Endothelial cell (in vitro differentiated cells): Measurements from ENCODE around the gene ABHD3. TPM values are rescaled to one million over a fixed set of nuclear protein-coding genes. Genes with fewer than 3 reads are reported as not detected.
"Not testable (repeated sequence)": the region's sequence is repeated elsewhere in the genome, so short reads cannot be mapped to it uniquely, and the experiment has no call there.

Experiments
- DNase-seq: peaks from one replicate; pipeline ENCODE4 v3.0.0; 2021; ENCODE audit warnings: low spot score
- H3K27ac Mint-ChIP-seq: one replicate; pipeline ENCODE4 v1.8.0; 2021; ENCODE audit warnings: mixed read lengths, inconsistent platforms; ENCODE audit not compliant: unreplicated experiment
- H3K27me3 Mint-ChIP-seq: one replicate; pipeline ENCODE4 v1.8.0; 2021; ENCODE audit warnings: mild to moderate bottlenecking, moderate library complexity, mixed read lengths, inconsistent platforms; ENCODE audit not compliant: unreplicated experiment
- H3K36me3 Mint-ChIP-seq: one replicate; pipeline ENCODE4 v1.8.0; 2021; ENCODE audit warnings: mild to moderate bottlenecking, low read depth, mixed read lengths, inconsistent platforms; ENCODE audit not compliant: unreplicated experiment
- H3K4me1 Mint-ChIP-seq: one replicate; pipeline ENCODE4 v1.8.0; 2021; ENCODE audit warnings: mild to moderate bottlenecking, mixed read lengths, inconsistent platforms; ENCODE audit not compliant: unreplicated experiment
- H3K4me3 Mint-ChIP-seq: one replicate; pipeline ENCODE4 v1.8.0; 2021; ENCODE audit warnings: mild to moderate bottlenecking, mixed read lengths, inconsistent platforms; ENCODE audit not compliant: unreplicated experiment
- H3K9me3 Mint-ChIP-seq: one replicate; pipeline ENCODE4 v1.8.0; 2021; ENCODE audit warnings: mixed read lengths, inconsistent platforms; ENCODE audit not compliant: unreplicated experiment
- total RNA-seq: library from RNA; stranded (reverse); fragmentation: NEBNext Ultra II Directional; extraction: Animal tissue kit (Norgen Biotek cat#: 25700); gene quantifications from one replicate; pipeline ENCODE4 v1.2.1, GENCODE V29; 2021; ENCODE audit not compliant: unreplicated experiment
- TF ChIP-seq, protein P1 (sequence below): fragments of 200-600 bp; sonication (generic); IDR thresholded peaks from one replicate; pipeline ENCODE4 v1.5.0; 2021; ENCODE audit warnings: antibody characterized with exemption; ENCODE audit not compliant: unreplicated experiment

Gene ABHD3
- total RNA-seq, 1 donor from 2014 or later = 13.8 TPM

DNA sequence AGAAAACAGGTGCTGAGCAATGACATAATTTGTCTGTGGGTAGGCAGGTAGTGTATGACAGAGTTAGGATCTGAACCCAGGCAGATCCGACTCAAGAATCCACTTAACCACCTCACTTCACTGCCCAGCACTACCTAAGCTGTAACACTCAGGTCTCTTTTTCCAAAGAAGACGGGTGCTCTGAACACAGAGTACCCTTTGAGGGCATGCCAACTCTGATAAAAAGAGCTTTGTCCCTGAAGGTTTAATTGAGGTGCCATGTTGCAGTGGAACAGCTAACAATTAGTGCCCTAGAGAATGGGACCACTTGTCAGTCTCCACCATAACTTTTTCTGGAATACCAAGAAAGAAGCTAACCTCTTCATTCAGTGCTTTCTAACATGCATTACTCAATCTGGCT, 11.3 kb downstream of the ABHD3 start:
- H3K27me3 Mint-ChIP-seq = peaks cover 1% of the 10 kb centered on the region
- H3K27ac Mint-ChIP-seq = no peak overlapping the region
- peaks cover 43% of the 10 kb centered on the region for H3K36me3 Mint-ChIP-seq
- no peaks in the 10 kb centered on the region for H3K9me3 Mint-ChIP-seq
- TF ChIP-seq, protein P1, sequence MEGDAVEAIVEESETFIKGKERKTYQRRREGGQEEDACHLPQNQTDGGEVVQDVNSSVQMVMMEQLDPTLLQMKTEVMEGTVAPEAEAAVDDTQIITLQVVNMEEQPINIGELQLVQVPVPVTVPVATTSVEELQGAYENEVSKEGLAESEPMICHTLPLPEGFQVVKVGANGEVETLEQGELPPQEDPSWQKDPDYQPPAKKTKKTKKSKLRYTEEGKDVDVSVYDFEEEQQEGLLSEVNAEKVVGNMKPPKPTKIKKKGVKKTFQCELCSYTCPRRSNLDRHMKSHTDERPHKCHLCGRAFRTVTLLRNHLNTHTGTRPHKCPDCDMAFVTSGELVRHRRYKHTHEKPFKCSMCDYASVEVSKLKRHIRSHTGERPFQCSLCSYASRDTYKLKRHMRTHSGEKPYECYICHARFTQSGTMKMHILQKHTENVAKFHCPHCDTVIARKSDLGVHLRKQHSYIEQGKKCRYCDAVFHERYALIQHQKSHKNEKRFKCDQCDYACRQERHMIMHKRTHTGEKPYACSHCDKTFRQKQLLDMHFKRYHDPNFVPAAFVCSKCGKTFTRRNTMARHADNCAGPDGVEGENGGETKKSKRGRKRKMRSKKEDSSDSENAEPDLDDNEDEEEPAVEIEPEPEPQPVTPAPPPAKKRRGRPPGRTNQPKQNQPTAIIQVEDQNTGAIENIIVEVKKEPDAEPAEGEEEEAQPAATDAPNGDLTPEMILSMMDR = no peak
- no peaks in the 10 kb centered on the region for H3K4me1 Mint-ChIP-seq
- DNase-seq = no peak
- no peak overlapping the region for H3K4me3 Mint-ChIP-seq

DNA sequence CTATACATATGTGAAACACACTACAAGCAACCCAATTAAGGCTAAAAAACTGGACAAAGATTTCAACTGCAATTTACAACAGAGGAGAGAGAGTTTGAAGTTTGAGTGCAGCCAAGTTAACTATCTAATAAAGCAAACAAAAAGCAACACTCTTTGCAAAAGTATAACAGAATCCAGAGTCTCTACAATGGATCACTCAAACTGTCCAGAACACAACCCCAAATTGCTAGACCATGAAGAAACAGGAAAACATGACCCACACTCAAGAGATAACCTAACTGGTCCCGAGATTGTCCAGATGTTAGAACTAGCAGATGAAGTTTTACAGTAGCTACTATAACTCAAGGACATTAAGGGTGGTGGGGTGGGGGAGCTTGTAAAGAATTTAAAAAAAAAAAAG, 14.8 kb downstream of the ABHD3 start:
- Mint-ChIP-seq H3K9me3 (no peaks in the 10 kb centered on the region), H3K4me1 (peaks cover 5% of the 10 kb centered on the region), H3K36me3 (peaks cover 38% of the 10 kb centered on the region), H3K27ac (no peak overlapping the region), H3K27me3 (peaks cover 1% of the 10 kb centered on the region), H3K4me3 (peak overlapping the region; percentile 13)
- DNase-seq = no peak
- TF ChIP-seq, protein P1 = no peak

DNA sequence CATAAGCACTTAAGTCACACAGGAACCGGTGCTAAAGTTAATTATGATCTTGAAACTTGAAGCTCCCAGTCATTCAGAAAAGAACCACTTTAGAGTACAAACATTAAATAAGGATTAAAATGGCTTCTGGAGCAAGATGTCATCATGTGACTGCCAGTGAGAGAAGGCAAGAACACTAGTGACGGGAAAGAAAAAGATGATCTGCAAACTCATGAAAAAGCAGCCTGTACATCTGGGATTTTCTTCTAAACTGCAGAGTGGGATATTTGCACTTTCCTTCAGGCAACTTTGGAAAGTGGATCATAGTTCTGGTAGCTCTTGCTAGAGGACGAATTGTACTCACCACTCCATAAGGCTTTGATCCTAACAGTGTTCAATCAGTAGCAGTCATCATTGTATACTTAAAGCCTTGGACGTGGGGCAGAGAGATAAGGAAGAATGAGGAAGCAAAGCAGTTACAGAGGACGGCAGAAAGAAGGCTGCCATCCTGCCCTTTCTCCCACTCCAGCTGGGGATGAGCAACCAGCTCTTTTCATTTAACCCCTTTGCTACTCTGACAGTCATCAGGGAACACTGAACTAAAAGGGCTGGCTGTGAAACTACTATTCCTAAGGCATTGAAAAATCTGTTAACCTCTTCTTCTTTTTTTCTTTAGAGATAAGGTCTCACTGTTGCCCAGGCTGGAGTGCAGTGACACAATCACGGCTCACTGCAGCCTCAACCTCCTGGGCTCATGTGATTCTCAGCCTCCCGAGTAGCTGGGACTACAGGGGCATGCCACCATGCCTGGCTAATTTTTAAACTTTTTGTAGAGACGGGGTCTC, 18.1 kb downstream of the ABHD3 start:
- DNase-seq = no peak
- Mint-ChIP-seq H3K4me3 (no peak overlapping the region), H3K27ac (no peak overlapping the region), H3K27me3 (peaks cover 1% of the 10 kb centered on the region), H3K36me3 (peaks cover 25% of the 10 kb centered on the region), H3K9me3 (no peaks in the 10 kb centered on the region), H3K4me1 (peaks cover 5% of the 10 kb centered on the region)
- TF ChIP-seq, protein P1 = no peak

DNA sequence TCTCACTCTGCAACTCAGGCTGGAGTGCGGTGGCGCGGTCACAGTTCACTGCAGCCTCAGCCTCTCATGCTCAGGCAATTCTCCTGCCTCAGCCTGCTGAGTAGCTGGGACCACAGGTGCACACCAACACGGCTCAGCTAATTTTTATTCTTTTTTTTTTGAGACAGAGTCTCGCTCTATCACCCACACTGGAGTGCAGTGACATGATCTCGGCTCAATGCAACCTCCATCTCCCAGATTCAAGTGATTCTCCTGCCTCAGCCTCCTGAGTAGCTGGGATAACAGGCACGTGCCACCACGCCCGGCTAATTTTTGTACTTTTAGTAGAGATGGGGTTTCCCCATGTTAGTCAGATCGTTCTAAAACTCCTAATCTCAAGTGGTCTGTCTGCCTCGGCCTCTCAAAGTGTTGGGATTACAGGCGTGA, 19.0 kb downstream of the ABHD3 start:
- H3K27me3 Mint-ChIP-seq, H3K4me3 Mint-ChIP-seq, H3K9me3 Mint-ChIP-seq, H3K27ac Mint-ChIP-seq, H3K4me1 Mint-ChIP-seq, DNase-seq: not testable (repeated sequence)
- H3K36me3 Mint-ChIP-seq = peaks cover 19% of the 10 kb centered on the region

DNA sequence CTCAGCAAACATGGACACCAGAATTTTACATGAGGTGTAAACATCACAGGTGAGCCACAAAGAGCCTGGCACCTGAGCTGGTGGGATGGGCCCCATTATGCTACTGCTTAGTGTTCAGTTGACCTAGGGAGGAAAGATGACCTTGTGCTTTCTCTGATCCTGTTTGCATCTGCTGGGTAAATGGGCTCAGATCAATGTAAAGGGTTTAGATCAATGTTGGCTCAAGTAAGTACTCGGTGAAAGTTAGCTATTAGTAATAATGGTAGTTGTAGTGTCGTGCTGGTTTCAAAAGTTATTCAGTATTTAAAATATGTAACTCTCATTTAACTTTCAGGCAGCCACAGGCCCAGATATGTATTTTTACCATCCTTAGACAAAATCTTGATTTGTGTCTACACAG, 19.8 kb downstream of the ABHD3 start:
- H3K27me3 Mint-ChIP-seq = peaks cover under 1% of the 10 kb centered on the region
- H3K4me3 Mint-ChIP-seq = no peak overlapping the region
- no peaks in the 10 kb centered on the region for H3K9me3 Mint-ChIP-seq
- no peak for DNase-seq
- peaks cover 5% of the 10 kb centered on the region for H3K4me1 Mint-ChIP-seq
- TF ChIP-seq, protein P1 = no peak
- peaks cover 11% of the 10 kb centered on the region for H3K36me3 Mint-ChIP-seq
- no peak overlapping the region for H3K27ac Mint-ChIP-seq
